Measurements from ENCODE around the gene CRB2. TPM values are rescaled to one million over a fixed set of nuclear protein-coding genes. Genes with fewer than 3 reads are reported as not detected.

CRB2 gene
- total and polyA plus RNA-seq, 2 of the 13 experiments (the other 11 are each of a cell fraction or from before 2014, with no cell fraction given) = 0.01 to 0.29 TPM

- TF ChIP-seq ZNF407 (CRISPR knock-in tag; IDR thresholded peaks at IDR 0.05; ENCODE audit: not compliant biosample characterization) (no peak), PHF20 (CRISPR knock-in tag; IDR thresholded peaks at IDR 0.05) (no peak), ZNF788 (CRISPR knock-in tag; IDR thresholded peaks at IDR 0.05; ENCODE audit: borderline replicate concordance) (peak; percentile 86; the same call in 1 of the 2 replicates), BCL3 (CRISPR knock-in tag; IDR thresholded peaks at IDR 0.05) (peak; percentile 26; the same call in 1 of the 2 replicates), ZNF281 (CRISPR knock-in tag; IDR thresholded peaks at IDR 0.05; ENCODE audit: borderline replicate concordance) (peak; percentile 74; the same call in 1 of the 2 replicates), ZNF205 (CRISPR knock-in tag; IDR thresholded peaks at IDR 0.05) (peak; percentile 70; the same call in 1 of the 2 replicates), ETS1 (CRISPR knock-in tag; IDR thresholded peaks at IDR 0.05) (no peak), CHD2 (IDR thresholded peaks at IDR 0.05; ENCODE audit: low read depth, low read length) (no peak), MTF1 (CRISPR knock-in tag; IDR thresholded peaks at IDR 0.05) (no peak), HDAC2 (CRISPR knock-in tag; IDR thresholded peaks at IDR 0.05) (peak; percentile 96), TCF12 (IDR thresholded peaks at IDR 0.05) (no peak), TCF12 (CRISPR knock-in tag; IDR thresholded peaks at IDR 0.05) (peak; percentile 84), RFX3 (CRISPR knock-in tag; IDR thresholded peaks at IDR 0.05) (no peak), ZNF296 (CRISPR knock-in tag; conservative IDR thresholded peaks at IDR 0.05) (peak; percentile 100), DBP (CRISPR knock-in tag; IDR thresholded peaks at IDR 0.05; ENCODE audit: not compliant biosample characterization) (no peak), SIN3A (IDR thresholded peaks at IDR 0.05; ENCODE audit: borderline replicate concordance, low read depth, low read length) (no peak)
Measured at GRCh38 chr9:123324767-123325183, 31.2 kb upstream of the CRB2 start (continued).
